ENCODE data around the gene PLVAP. TPM values are rescaled to one million over a fixed set of nuclear protein-coding genes. Genes with fewer than 3 reads are reported as not detected.

PLVAP gene
- total RNA-seq, 4 donors from 2014 or later = 11.5 to 45.1 (median 18.8) TPM

- peaks cover 0 to 26% of the 10 kb centered on the region in 2 donors for H3K36me3 ChIP-seq
- no peak for ATAC-seq
- no peak overlapping the region for H3K27ac ChIP-seq
- TF ChIP-seq CTCF (IDR thresholded peaks at IDR 0.05 in 4 of 5, conservative IDR thresholded peaks at IDR 0.05 in 1 of 5) (no peak), POLR2A (IDR thresholded peaks at IDR 0.05) (no peak)
- no peaks in the 10 kb centered on the region for H3K27me3 ChIP-seq
- H3K9me3 ChIP-seq = no peaks in the 10 kb centered on the region
- H3K4me1 ChIP-seq = no peaks in the 10 kb centered on the region
- no peak overlapping the region for H3K4me3 ChIP-seq
- in situ Hi-C loops (cut with MboI; ENCODE audit: low sequenced_read_pairs in 4 of 4) (no loop called here), intact Hi-C loops (cut with DNase I; ENCODE audit: low total_unique reads) (no loop called here)
- no peak for DNase-seq
These were observed 53.2 kb downstream of the PLVAP start for GRCh38 chr19:17323964-17324332.

GRCh38 chr19:17323300-17323963, 53.7 kb downstream of the PLVAP start:
- intact Hi-C loops (cut with DNase I; ENCODE audit: low total_unique reads) (no loop called here), in situ Hi-C loops (cut with MboI; ENCODE audit: low sequenced_read_pairs in 4 of 4) (no loop called here)
- Histone ChIP-seq H3K4me3 (no peak overlapping the region), H3K4me1 (no peaks in the 10 kb centered on the region), H3K9me3 (no peaks in the 10 kb centered on the region), H3K27me3 (no peaks in the 10 kb centered on the region), H3K36me3 (peaks cover 0 to 28% of the 10 kb centered on the region in 2 donors), H3K27ac (no peak overlapping the region)
- no peak for DNase-seq
- TF ChIP-seq CTCF (IDR thresholded peaks at IDR 0.05 in 4 of 5, conservative IDR thresholded peaks at IDR 0.05 in 1 of 5) (no peak), POLR2A (IDR thresholded peaks at IDR 0.05) (no peak)
- ATAC-seq = no peak

- no peaks in the 10 kb centered on the region for H3K27me3 ChIP-seq
- TF ChIP-seq POLR2A (IDR thresholded peaks at IDR 0.05) (no peak), CTCF (IDR thresholded peaks at IDR 0.05 in 4 of 5, conservative IDR thresholded peaks at IDR 0.05 in 1 of 5) (no peak)
- H3K9me3 ChIP-seq = no peaks in the 10 kb centered on the region
- peaks cover 0 to 28% of the 10 kb centered on the region in 2 donors for H3K36me3 ChIP-seq
- no peak for DNase-seq
- ATAC-seq = no peak
- intact Hi-C loops (cut with DNase I; ENCODE audit: low total_unique reads) (no loop called here), in situ Hi-C loops (cut with MboI; ENCODE audit: low sequenced_read_pairs in 4 of 4) (no loop called here)
- no peak overlapping the region for H3K4me3 ChIP-seq
- H3K4me1 ChIP-seq = no peaks in the 10 kb centered on the region
- H3K27ac ChIP-seq = no peak overlapping the region
These were observed 54.3 kb downstream of the PLVAP start for GRCh38 chr19:17322854-17323253.

- H3K36me3 ChIP-seq = peaks cover 0 to 30% of the 10 kb centered on the region in 2 donors
- no peak overlapping the region for H3K27ac ChIP-seq
- no peaks in the 10 kb centered on the region for H3K4me1 ChIP-seq
- intact Hi-C loops (cut with DNase I; ENCODE audit: low total_unique reads) (no loop called here), in situ Hi-C loops (cut with MboI; ENCODE audit: low sequenced_read_pairs in 4 of 4) (no loop called here)
- no peak overlapping the region for H3K4me3 ChIP-seq
- ATAC-seq = no peak
- no peaks in the 10 kb centered on the region for H3K27me3 ChIP-seq
- TF ChIP-seq POLR2A (IDR thresholded peaks at IDR 0.05) (no peak), CTCF (IDR thresholded peaks at IDR 0.05 in 4 of 5, conservative IDR thresholded peaks at IDR 0.05 in 1 of 5) (no peak)
- no peak for DNase-seq
- no peaks in the 10 kb centered on the region for H3K9me3 ChIP-seq
These were observed 55.3 kb downstream of the PLVAP start for GRCh38 chr19:17321655-17322489.
